ENCODE results near the gene RNF215. TPM values are rescaled to one million over a fixed set of nuclear protein-coding genes. Genes with fewer than 3 reads are reported as not detected.
"Not testable (repeated sequence)": the region's sequence is repeated elsewhere in the genome, so short reads cannot be mapped to it uniquely, and the experiment has no call there.

Gene RNF215
- total and polyA plus RNA-seq, 2 experiments from 2014 or later: 7.2 to 18.1 TPM

DNA sequence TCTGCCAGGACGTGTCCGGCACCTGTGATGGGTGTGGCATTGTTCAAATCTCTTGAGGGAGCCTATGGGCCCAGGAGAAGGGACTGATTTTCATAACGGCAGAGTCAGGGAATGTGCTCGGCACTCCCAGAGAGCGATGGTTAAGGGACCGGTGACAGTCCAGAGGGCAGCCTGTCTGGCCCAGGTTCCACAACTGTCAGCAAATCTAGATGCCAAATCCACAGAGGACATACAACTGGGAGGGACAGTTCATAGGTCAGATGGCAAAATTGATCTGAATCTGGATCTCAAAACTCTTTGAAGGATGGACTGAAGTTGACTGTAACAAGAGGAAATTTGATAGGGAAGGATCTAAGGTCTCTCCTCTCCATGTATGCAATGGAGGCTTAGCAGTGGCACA, 17.1 kb upstream of the RNF215 start:
- no peak overlapping the region for H3K27ac ChIP-seq
- no peaks in the 10 kb centered on the region for H3K79me2 ChIP-seq

DNA sequence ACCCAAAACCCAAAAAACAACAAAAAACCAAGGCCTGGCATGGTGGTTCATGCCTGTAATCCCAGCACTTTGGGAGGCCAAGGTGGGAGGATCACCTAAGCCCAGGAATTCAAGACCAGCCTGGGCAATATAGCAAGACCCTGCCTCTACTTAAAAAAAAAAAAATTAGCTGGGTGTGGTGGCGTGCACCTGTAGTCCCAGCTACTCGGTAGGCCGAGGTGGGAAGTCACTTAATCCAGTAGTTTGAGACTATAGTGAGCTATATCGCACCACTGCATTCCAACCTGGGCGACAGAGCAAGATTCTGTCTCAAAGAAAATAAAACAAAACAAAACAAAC, 15.5 kb upstream of the RNF215 start:
- H4K20me1 ChIP-seq (ENCODE audit: insufficient read depth, poor library complexity, severe bottlenecking); H3K9me3 ChIP-seq (ENCODE audit: low read depth); H3K4me1 ChIP-seq (ENCODE audit: insufficient read depth); DNase-seq (ENCODE audit: low spot score); H3K9me2 ChIP-seq (replicated peaks; ENCODE audit: insufficient read depth); H3K79me2 ChIP-seq; H3K27ac ChIP-seq; H2AFZ ChIP-seq; H3K36me3 ChIP-seq (replicated peaks; ENCODE audit: insufficient read depth, low read depth); H3K27me3 ChIP-seq; H3K4me2 ChIP-seq; H3K4me3 ChIP-seq: not testable (repeated sequence)
- 95% methylated on average over 5 of the region's 5 CpGs for WGBS (ENCODE audit: low lambda C conversion rate, missing lambda C conversion rate)

More for the DNA sequence above, 17.1 kb upstream of the RNF215 start:
- no peak for DNase-seq (ENCODE audit: low spot score)
- Histone ChIP-seq H3K4me2 (no peak overlapping the region), H3K36me3 (replicated peaks; ENCODE audit: insufficient read depth, low read depth) (no peaks in the 10 kb centered on the region), H3K9me3 (ENCODE audit: low read depth) (no peaks in the 10 kb centered on the region), H2AFZ (no peak overlapping the region), H3K4me1 (ENCODE audit: insufficient read depth) (no peaks in the 10 kb centered on the region), H3K9me2 (replicated peaks; ENCODE audit: insufficient read depth) (no peaks in the 10 kb centered on the region), H3K27me3 (no peaks in the 10 kb centered on the region), H3K4me3 (no peak overlapping the region), H4K20me1 (ENCODE audit: insufficient read depth, poor library complexity, severe bottlenecking) (no peaks in the 10 kb centered on the region)
- TF ChIP-seq EZH2 (IDR thresholded peaks at IDR 0.05; ENCODE audit: borderline replicate concordance): no peak
- TF ChIP-seq, protein P1, sequence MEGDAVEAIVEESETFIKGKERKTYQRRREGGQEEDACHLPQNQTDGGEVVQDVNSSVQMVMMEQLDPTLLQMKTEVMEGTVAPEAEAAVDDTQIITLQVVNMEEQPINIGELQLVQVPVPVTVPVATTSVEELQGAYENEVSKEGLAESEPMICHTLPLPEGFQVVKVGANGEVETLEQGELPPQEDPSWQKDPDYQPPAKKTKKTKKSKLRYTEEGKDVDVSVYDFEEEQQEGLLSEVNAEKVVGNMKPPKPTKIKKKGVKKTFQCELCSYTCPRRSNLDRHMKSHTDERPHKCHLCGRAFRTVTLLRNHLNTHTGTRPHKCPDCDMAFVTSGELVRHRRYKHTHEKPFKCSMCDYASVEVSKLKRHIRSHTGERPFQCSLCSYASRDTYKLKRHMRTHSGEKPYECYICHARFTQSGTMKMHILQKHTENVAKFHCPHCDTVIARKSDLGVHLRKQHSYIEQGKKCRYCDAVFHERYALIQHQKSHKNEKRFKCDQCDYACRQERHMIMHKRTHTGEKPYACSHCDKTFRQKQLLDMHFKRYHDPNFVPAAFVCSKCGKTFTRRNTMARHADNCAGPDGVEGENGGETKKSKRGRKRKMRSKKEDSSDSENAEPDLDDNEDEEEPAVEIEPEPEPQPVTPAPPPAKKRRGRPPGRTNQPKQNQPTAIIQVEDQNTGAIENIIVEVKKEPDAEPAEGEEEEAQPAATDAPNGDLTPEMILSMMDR (IDR thresholded peaks at IDR 0.05; ENCODE audit: poor library complexity): no peak
- no peak for TF ChIP-seq EZH2phosphoT487 (IDR thresholded peaks at IDR 0.05; ENCODE audit: low read depth, severe bottlenecking, unreplicated experiment)
- 94% methylated on average over 6 of the region's 6 CpGs for WGBS (ENCODE audit: low lambda C conversion rate, missing lambda C conversion rate)

DNA sequence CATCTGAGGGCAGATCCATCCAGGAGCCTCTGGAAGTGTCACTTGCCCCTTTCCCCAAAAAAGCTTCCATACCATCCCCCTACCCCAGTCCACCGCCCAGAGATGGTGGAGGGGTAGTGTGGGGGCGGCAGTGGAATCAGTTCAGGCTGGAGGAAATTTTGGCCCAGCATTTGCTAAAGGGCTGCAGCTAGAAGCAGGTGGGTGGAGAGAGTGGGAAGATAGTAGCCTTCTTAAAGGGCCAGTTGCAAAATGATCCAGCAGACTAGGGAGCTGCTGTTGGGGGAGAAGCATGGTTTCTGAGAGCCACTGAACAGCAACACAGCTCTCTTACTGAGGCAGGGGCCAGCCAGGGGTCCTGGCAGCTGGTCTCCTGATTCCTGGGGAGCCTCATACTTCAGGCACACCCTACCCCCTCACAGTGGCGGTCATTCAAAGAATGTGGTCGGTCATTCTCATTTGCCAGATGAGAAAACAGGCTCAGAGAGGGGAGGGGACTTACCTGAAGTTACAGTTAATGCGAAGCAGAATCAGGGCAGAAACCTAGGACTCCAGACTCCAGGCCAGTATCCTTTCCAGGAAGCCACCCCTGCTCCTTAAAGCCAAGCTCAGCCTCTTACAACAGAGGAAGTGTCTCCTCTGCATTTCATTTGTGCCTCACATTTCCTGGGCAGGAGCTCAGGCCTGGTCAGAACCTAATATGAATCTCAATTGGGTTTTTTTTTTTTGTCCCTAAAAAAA, 15.0 kb upstream of the RNF215 start:
- Histone ChIP-seq H3K4me3 (no peak overlapping the region), H3K79me2 (peaks cover 6% of the 10 kb centered on the region), H3K27ac (no peak overlapping the region), H3K9me2 (replicated peaks; ENCODE audit: insufficient read depth) (no peaks in the 10 kb centered on the region), H3K4me1 (ENCODE audit: insufficient read depth) (no peaks in the 10 kb centered on the region), H3K4me2 (no peak overlapping the region), H3K36me3 (replicated peaks; ENCODE audit: insufficient read depth, low read depth) (no peaks in the 10 kb centered on the region), H3K27me3 (no peaks in the 10 kb centered on the region), H2AFZ (no peak overlapping the region), H4K20me1 (ENCODE audit: insufficient read depth, poor library complexity, severe bottlenecking) (no peaks in the 10 kb centered on the region), H3K9me3 (ENCODE audit: low read depth) (no peaks in the 10 kb centered on the region)
- TF ChIP-seq EZH2 (IDR thresholded peaks at IDR 0.05; ENCODE audit: borderline replicate concordance) (no peak), EZH2phosphoT487 (IDR thresholded peaks at IDR 0.05; ENCODE audit: low read depth, severe bottlenecking, unreplicated experiment) (no peak)
- TF ChIP-seq, protein P1 (IDR thresholded peaks at IDR 0.05; ENCODE audit: poor library complexity): no peak
- no peak for DNase-seq (ENCODE audit: low spot score)
- 58% methylated on average over 5 of the region's 5 CpGs for WGBS (ENCODE audit: low lambda C conversion rate, missing lambda C conversion rate)

DNA sequence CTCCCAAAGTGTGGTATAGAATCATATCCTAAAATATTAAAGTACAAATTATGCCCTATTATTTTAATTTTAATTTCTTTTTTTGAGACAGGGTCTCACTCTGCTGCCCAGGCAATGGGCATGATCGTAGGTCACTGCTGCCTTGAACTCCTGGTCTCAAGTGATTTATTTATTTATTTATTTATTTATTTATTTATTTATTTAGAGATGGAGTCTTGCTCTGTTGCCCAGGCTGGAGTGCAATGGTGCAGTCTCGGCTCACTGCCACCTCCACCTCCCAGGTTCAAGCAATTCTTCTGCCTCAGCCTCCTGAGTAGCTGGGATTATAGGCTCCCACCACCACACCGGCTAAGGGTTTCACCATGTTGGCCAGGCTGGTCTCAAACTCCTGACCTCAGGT, 13.8 kb upstream of the RNF215 start:
- not testable (repeated sequence) for H3K4me3 ChIP-seq; DNase-seq (ENCODE audit: low spot score); H4K20me1 ChIP-seq (ENCODE audit: insufficient read depth, poor library complexity, severe bottlenecking); H3K9me2 ChIP-seq (replicated peaks; ENCODE audit: insufficient read depth); H3K27me3 ChIP-seq; H3K79me2 ChIP-seq; H3K4me2 ChIP-seq; H3K4me1 ChIP-seq (ENCODE audit: insufficient read depth); H3K36me3 ChIP-seq (replicated peaks; ENCODE audit: insufficient read depth, low read depth); H3K27ac ChIP-seq; H2AFZ ChIP-seq; H3K9me3 ChIP-seq (ENCODE audit: low read depth)
- WGBS (ENCODE audit: low lambda C conversion rate, missing lambda C conversion rate): 94% methylated on average over 3 of the region's 3 CpGs

Data from hepatocyte (in vitro differentiated cells).